Ishikawa (cell line): Measurements from ENCODE around the gene GALT.

ENCODE experiments used
- CEBPB ChIP-seq: IDR thresholded peaks from 2 replicates; pipeline ENCODE4 v1.6.1; 2012
- CREB1 ChIP-seq: IDR thresholded peaks from 2 replicates; pipeline ENCODE4 v1.6.1; 2012; ENCODE audit warnings: low read depth
- EGR1 ChIP-seq: IDR thresholded peaks from 2 replicates; pipeline ENCODE4 v1.6.1; 2012
- EP300 ChIP-seq: IDR thresholded peaks from 2 replicates; pipeline ENCODE4 v1.6.1; 2012; ENCODE audit warnings: borderline replicate concordance
- FOXM1 ChIP-seq: IDR thresholded peaks from 2 replicates; pipeline ENCODE4 v1.6.1; 2012; ENCODE audit warnings: low read depth, borderline replicate concordance
- MAX ChIP-seq: IDR thresholded peaks from 2 replicates; pipeline ENCODE4 v1.6.1; 2012
- NFIC ChIP-seq: IDR thresholded peaks from 2 replicates; pipeline ENCODE4 v1.6.1; 2012
- RAD21 ChIP-seq: IDR thresholded peaks from 2 replicates; pipeline ENCODE4 v1.6.1; 2012; ENCODE audit warnings: low read depth
- REST ChIP-seq: IDR thresholded peaks from 2 replicates; pipeline ENCODE4 v1.6.1; 2012; ENCODE audit warnings: low read depth, mild to moderate bottlenecking
- TAF1 ChIP-seq: IDR thresholded peaks from 2 replicates; pipeline ENCODE4 v1.6.1; 2012; ENCODE audit warnings: low read depth, mild to moderate bottlenecking
- TCF12 ChIP-seq: IDR thresholded peaks from 2 replicates; pipeline ENCODE4 v1.6.1; 2012; ENCODE audit warnings: low read depth
- TEAD4 ChIP-seq: IDR thresholded peaks from 2 replicates; pipeline ENCODE4 v1.6.1; 2012
- USF1 ChIP-seq: IDR thresholded peaks from 2 replicates; pipeline ENCODE4 v1.6.1; 2012
- YY1 ChIP-seq: IDR thresholded peaks from 2 replicates; pipeline ENCODE4 v1.6.1; 2012; ENCODE audit warnings: low read depth
- ZBTB7A ChIP-seq: IDR thresholded peaks from 2 replicates; pipeline ENCODE4 v1.6.1; 2012; ENCODE audit warnings: low read depth

The GALT gene

GRCh38 chr9:34650816-34651215, 4.3 kb downstream of the GALT start:
- TF ChIP-seq RAD21 (no peak), TAF1 (no peak), NFIC (peak; percentile 61), EGR1 (no peak), CREB1 (no peak)

GRCh38 chr9:34651321-34651720, 4.8 kb downstream of the GALT start:
- no peak for TF ChIP-seq TAF1
- TF ChIP-seq ZBTB7A, result no peak
- no peak for TF ChIP-seq EP300
- no peak for TF ChIP-seq CREB1
- no peak for TF ChIP-seq CEBPB
- no peak for TF ChIP-seq REST
- no peak for TF ChIP-seq TEAD4
- no peak for TF ChIP-seq TCF12
- TF ChIP-seq MAX, result no peak
- TF ChIP-seq RAD21, result no peak
- no peak for TF ChIP-seq YY1
- TF ChIP-seq EGR1, result no peak
- no peak for TF ChIP-seq USF1
- TF ChIP-seq NFIC, result no peak
- no peak for TF ChIP-seq FOXM1

- TF ChIP-seq CREB1 (0 out of 2 replicates have a peak, but pooled peaks have one; percentile 16), NFIC (peak; percentile 70), USF1 (no peak), RAD21 (no peak), TAF1 (peak; percentile 71; the same call in 1 of the 2 replicates), YY1 (no peak), EGR1 (0 out of 2 replicates have a peak, but pooled peaks have one; percentile 56), TCF12 (no peak), TEAD4 (0 out of 2 replicates have a peak, but pooled peaks have one; percentile 17), REST (no peak), ZBTB7A (no peak), MAX (peak; percentile 50; the same call in 1 of the 2 replicates), CEBPB (no peak), FOXM1 (no peak), EP300 (no peak)
These were observed 5.6 kb downstream of the GALT start, which contains the start of gene IL11RA for GRCh38 chr9:34651876-34652601. TSS of gene IL11RA (plus strand) at chr9:34652185. CDS start at chr9:34655218, 3,033 bp downstream.

GRCh38 chr9:34652602-34653000, 6.1 kb downstream of the GALT start:
- TF ChIP-seq FOXM1 (no peak), NFIC (no peak), TCF12 (no peak), EGR1 (no peak), TAF1 (no peak), CEBPB (no peak), EP300 (no peak)

GRCh38 chr9:34653151-34654072, 6.9 kb downstream of the GALT start:
- TF ChIP-seq ZBTB7A (no peak), NFIC (no peak), FOXM1 (no peak), EP300 (no peak), USF1 (no peak), REST (no peak), TCF12 (no peak), RAD21 (no peak), EGR1 (no peak), CREB1 (no peak), MAX (no peak), YY1 (no peak), TAF1 (no peak), CEBPB (no peak), TEAD4 (no peak)
